ENCODE measurements around the gene ITGB1BP1.

ITGB1BP1 gene, protein sequence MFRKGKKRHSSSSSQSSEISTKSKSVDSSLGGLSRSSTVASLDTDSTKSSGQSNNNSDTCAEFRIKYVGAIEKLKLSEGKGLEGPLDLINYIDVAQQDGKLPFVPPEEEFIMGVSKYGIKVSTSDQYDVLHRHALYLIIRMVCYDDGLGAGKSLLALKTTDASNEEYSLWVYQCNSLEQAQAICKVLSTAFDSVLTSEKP

DNA sequence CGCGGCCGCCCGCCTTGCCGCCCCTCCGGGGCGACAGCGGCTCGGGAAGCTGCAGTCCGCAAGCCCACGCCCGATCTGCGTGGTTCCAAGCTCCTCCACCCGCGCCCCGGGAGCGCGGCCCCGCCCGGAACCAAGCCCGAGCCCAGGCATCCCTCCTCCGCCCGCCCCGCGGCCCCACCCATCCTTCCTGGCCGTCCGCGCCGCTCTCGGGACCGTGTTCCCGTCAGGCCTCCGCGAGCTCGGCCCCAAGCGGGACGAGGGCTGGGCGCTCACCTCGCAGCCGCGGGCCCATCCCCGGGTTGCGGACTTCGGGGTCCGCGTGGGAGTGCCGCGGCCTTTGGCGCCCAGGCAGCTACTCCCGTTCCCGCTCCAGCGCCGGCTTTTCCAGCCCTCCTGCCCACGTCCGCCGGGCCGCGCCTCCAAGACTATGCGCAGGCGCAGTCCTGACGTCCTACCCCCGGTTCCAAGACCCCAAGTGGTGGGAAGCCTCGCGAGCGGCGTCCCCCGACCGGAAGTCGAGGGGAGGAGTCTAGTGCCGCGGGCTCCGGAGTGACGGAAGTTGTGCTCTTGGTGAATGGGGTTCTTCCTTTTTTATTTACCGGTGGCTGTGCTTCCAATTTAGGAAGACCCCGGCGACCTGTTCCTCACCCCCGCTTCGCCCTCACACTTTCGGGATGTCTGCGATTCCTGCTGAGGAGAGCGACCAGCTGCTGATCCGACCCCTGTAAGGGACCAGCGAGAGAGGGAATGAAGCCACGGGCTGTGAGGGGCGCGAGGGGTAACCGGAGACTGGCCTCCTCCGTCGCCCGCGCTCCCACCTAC is at the start of gene ITGB1BP1, which contains the start of gene CPSF3:
Gene ITGB1BP1, minus strand, starts transcription at position 429 of the 822 bp plus-strand sequence. CDS start 4,831 bp downstream, outside the sequence.
Gene CPSF3, plus strand, starts transcription at position 555 of the 822 bp plus-strand sequence. Its CDS starts 120 bp downstream, at position 675.
- peak; percentile 100 for DNase-seq (ENCODE audit: low spot score)
- CTCF ChIA-PET = no interaction called here
- peak within 1 kb of the TSS; percentile 89 for H3K27ac ChIP-seq
- POLR2A ChIA-PET (ENCODE audit: low non-redundant PET) = no interaction called here
- TF ChIP-seq, protein P1, sequence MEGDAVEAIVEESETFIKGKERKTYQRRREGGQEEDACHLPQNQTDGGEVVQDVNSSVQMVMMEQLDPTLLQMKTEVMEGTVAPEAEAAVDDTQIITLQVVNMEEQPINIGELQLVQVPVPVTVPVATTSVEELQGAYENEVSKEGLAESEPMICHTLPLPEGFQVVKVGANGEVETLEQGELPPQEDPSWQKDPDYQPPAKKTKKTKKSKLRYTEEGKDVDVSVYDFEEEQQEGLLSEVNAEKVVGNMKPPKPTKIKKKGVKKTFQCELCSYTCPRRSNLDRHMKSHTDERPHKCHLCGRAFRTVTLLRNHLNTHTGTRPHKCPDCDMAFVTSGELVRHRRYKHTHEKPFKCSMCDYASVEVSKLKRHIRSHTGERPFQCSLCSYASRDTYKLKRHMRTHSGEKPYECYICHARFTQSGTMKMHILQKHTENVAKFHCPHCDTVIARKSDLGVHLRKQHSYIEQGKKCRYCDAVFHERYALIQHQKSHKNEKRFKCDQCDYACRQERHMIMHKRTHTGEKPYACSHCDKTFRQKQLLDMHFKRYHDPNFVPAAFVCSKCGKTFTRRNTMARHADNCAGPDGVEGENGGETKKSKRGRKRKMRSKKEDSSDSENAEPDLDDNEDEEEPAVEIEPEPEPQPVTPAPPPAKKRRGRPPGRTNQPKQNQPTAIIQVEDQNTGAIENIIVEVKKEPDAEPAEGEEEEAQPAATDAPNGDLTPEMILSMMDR (conservative IDR thresholded peaks at IDR 0.05; ENCODE audit: low read depth) = no peak

DNA sequence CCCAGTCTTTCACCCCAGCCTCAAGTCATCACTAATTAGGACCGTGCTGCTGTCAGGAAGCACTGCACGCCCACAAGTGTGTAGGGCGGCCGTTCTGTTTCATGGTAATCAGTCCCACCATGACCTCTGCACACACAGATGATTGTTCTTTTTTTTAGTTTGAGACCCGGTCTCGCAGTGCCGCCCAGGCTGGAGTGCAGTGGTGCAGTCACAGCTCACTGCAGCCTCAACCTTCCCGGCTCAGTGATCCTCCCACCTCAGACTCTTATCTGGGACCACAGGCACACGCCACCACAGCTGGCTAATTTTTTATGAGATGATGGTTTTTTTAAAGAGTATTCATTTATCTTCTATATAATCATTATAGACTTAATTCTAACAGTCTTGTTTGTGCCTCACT is 49.2 kb upstream of the ITGB1BP1 start:
- no peak overlapping the region for H3K27ac ChIP-seq
- TF ChIP-seq, protein P1 (conservative IDR thresholded peaks at IDR 0.05; ENCODE audit: low read depth) = no peak
- no peak for DNase-seq (ENCODE audit: low spot score)
- ChIA-PET CTCF (no interaction called here), POLR2A (ENCODE audit: low non-redundant PET) (no interaction called here)

DNA sequence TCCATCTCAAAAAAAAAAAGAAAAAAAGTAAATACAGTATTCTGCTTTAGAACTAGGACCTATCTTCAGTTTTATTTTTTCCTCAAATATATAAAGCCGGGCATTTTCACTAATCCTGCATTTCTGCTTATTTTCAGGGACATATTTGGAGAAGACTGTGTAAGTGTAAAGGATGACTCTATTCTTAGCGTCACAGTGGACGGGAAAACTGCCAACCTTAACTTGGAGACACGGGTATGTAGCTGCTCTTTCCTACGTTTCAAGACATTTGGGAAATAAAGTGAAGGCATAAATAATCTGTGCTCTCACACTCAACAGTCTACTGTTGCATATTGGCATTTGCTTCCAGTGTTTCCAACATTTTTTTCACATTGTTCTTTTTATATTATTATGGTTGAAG is 47.9 kb upstream of the ITGB1BP1 start:
- ChIA-PET CTCF (no interaction called here), POLR2A (ENCODE audit: low non-redundant PET) (interaction anchor here (0.6 kb wide), 1 partner anchor 372 kb away, joined by 3 read pairs; the partner anchor contains the start of gene TAF1B)
- no peak for DNase-seq (ENCODE audit: low spot score)
- H3K27ac ChIP-seq = no peak overlapping the region
- TF ChIP-seq, protein P1 (conservative IDR thresholded peaks at IDR 0.05; ENCODE audit: low read depth) = no peak

DNA sequence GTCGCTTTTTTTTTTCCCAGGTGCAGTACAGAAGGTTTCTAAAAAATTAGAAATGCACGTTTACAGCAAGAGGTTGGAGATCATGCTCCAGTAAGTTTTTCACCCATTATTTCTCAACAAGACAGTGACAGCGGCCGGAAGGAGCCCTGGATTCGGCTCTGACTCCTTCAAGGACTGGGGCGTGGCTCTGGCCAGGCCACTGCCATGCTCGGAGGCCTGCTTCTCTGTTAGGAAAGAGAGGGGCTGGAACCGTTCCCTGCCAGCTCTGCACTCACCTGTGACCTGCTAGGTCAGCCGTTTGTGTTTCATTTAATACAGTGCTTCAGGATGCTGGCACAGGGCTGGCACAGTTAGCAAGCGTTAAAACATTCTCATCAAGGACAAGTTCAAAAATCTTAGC is 44.4 kb upstream of the ITGB1BP1 start:
- H3K27ac ChIP-seq = no peak overlapping the region
- CTCF ChIA-PET = no interaction called here
- DNase-seq (ENCODE audit: low spot score) = no peak
- POLR2A ChIA-PET (ENCODE audit: low non-redundant PET) = no interaction called here
- TF ChIP-seq, protein P1 (conservative IDR thresholded peaks at IDR 0.05; ENCODE audit: low read depth) = no peak

DNA sequence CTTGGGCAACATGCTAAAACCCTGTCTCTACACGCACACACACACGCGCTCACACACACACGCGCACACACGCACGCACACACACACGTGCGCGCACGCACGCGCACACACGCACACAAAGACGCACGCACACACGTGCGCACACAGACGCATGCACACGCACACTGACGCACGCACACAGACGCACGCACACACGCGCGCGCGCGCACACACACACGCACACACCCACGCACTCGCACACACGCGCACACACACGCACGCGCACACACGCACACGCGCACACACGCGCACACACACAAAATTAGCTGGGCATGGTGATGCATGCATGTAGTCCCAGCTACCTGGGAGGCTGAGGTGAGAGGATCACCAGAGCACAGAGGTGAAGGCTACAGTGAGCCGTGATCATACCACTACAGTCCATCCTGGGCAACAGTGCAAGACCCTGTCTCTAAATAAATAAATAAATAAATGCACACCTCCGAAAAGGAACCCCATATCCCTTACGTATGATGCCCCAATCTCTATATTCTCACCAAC is 42.9 kb upstream of the ITGB1BP1 start:
- TF ChIP-seq, protein P1 (conservative IDR thresholded peaks at IDR 0.05; ENCODE audit: low read depth) = no peak
- no peak overlapping the region for H3K27ac ChIP-seq
- CTCF ChIA-PET = interaction anchor here (0.6 kb wide), 1 partner anchor 32 kb away, joined by 8 read pairs; no protein-coding TSS in a partner anchor
- POLR2A ChIA-PET (ENCODE audit: low non-redundant PET) = no interaction called here
- no peak for DNase-seq (ENCODE audit: low spot score)

DNA sequence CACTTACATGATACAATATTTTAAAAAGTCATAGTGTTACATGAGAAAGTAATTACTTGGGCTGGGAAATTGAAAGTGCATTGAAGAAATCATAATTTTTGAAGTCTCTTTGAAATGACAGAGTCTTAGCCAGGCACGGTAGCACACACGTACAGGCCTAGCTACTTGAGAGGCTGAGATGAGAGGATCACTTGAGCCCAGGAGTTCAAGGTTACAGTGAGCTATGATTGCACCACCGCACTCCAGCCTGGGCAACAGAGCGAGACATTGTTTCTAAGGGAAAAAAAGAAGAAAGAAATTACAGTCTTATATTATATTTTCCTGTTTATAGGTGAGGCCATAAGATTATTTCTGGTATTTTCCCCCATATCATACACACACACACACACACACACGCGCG is 41.8 kb upstream of the ITGB1BP1 start:
- H3K27ac ChIP-seq = no peak overlapping the region
- ChIA-PET POLR2A (ENCODE audit: low non-redundant PET) (interaction anchor here (0.7 kb wide), 1 partner anchor 38 kb away, joined by 3 read pairs; no protein-coding TSS in a partner anchor), CTCF (interaction anchor here (0.6 kb wide), 1 partner anchor 95 kb away, joined by 4 read pairs; no protein-coding TSS in a partner anchor)
- DNase-seq (ENCODE audit: low spot score) = no peak
- TF ChIP-seq, protein P1 (conservative IDR thresholded peaks at IDR 0.05; ENCODE audit: low read depth) = no peak
